Measurements from ENCODE around the gene ITGA8. TPM values are rescaled to one million over a fixed set of nuclear protein-coding genes. Genes with fewer than 3 reads are reported as not detected.

Gene ITGA8
- total and polyA plus RNA-seq, 2 of the 13 experiments (the other 11 are each of a cell fraction or from before 2014, with no cell fraction given), result not detected

GRCh38 chr10:15474671-15475070, 245.1 kb downstream of the ITGA8 start:
- ATAC-seq (no peak), FAIRE-seq (no peak), DNase-seq (ENCODE audit: low spot score) (no peak)
- ChIA-PET CTCF (ENCODE audit: low intra/inter-chr PET ratio, low total read pairs) (no interaction called here), POLR2A (no interaction called here)
- Histone ChIP-seq H3K4me1 (ENCODE audit: insufficient read depth, low read length) (no peaks in the 10 kb centered on the region), H3K36me3 (replicated peaks in 1 of 2; ENCODE audit: control insufficient read depth in 1 of 2, insufficient read depth in 2 of 2, low read length in 2 of 2) (no peaks in the 10 kb centered on the region), H3K79me2 (ENCODE audit: insufficient read depth, low read length) (no peaks in the 10 kb centered on the region), H3K9me3 (ENCODE audit: low read length) (no peaks in the 10 kb centered on the region), H3K27me3 (ENCODE audit: control insufficient read depth in 1 of 2, insufficient read depth in 2 of 2, low read length in 2 of 2) (peaks cover 5 to 27% of the 10 kb centered on the region in 2 experiments; a peak in 4 of 5 replicates), H3K9ac (ENCODE audit: insufficient read depth, low read depth, low read length) (no peak overlapping the region), H3K27ac (ENCODE audit: extremely low read length, insufficient read depth, low read length) (no peak overlapping the region), H2AFZ (ENCODE audit: low read length) (no peak overlapping the region), H3K4me3 (replicated peaks in 1 of 3; ENCODE audit: insufficient read depth in 1 of 3, low read depth in 2 of 3, low read length in 3 of 3) (no peak overlapping the region), H3K4me2 (ENCODE audit: low read depth, low read length) (no peak overlapping the region), H4K20me1 (ENCODE audit: insufficient read depth, low read length) (no peaks in the 10 kb centered on the region)
- BruUV-seq (replicated peaks), result no TSS peak
- in situ Hi-C loops (cut with HindIII; ENCODE audit: extremely low pct_ligation_motif_present, low pct_unique_long_range_greater_than_20kb) (no loop called here), intact Hi-C loops (cut with micrococcal nuclease; ENCODE audit: unreplicated experiment) (no loop called here)
- WGBS (ENCODE audit: low lambda C conversion rate), result 4% methylated on average over 2 of the region's 2 CpGs
- TF ChIP-seq, protein P1, sequence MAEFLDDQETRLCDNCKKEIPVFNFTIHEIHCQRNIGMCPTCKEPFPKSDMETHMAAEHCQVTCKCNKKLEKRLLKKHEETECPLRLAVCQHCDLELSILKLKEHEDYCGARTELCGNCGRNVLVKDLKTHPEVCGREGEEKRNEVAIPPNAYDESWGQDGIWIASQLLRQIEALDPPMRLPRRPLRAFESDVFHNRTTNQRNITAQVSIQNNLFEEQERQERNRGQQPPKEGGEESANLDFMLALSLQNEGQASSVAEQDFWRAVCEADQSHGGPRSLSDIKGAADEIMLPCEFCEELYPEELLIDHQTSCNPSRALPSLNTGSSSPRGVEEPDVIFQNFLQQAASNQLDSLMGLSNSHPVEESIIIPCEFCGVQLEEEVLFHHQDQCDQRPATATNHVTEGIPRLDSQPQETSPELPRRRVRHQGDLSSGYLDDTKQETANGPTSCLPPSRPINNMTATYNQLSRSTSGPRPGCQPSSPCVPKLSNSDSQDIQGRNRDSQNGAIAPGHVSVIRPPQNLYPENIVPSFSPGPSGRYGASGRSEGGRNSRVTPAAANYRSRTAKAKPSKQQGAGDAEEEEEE (CRISPR knock-in tag; IDR thresholded peaks at IDR 0.05; ENCODE audit: borderline replicate concordance), result no peak

- WGBS (ENCODE audit: low lambda C conversion rate), result 3% methylated on average over 5 of the region's 5 CpGs
- H3K9me3 ChIP-seq (ENCODE audit: low read length), result no peaks in the 10 kb centered on the region
- ChIA-PET POLR2A (no interaction called here), CTCF (ENCODE audit: low intra/inter-chr PET ratio, low total read pairs) (no interaction called here)
- H3K36me3 ChIP-seq (replicated peaks in 1 of 2; ENCODE audit: control insufficient read depth in 1 of 2, insufficient read depth in 2 of 2, low read length in 2 of 2), result no peaks in the 10 kb centered on the region
- intact Hi-C loops (cut with micrococcal nuclease; ENCODE audit: unreplicated experiment) (no loop called here), in situ Hi-C loops (cut with HindIII; ENCODE audit: extremely low pct_ligation_motif_present, low pct_unique_long_range_greater_than_20kb) (no loop called here)
- no peak overlapping the region for H3K27ac ChIP-seq (ENCODE audit: extremely low read length, insufficient read depth, low read length)
- H3K4me2 ChIP-seq (ENCODE audit: low read depth, low read length), result no peak overlapping the region
- no peaks in the 10 kb centered on the region for H3K4me1 ChIP-seq (ENCODE audit: insufficient read depth, low read length)
- H3K4me3 ChIP-seq (replicated peaks in 1 of 3; ENCODE audit: insufficient read depth in 1 of 3, low read depth in 2 of 3, low read length in 3 of 3), result no peak overlapping the region
- ATAC-seq (no peak), FAIRE-seq (no peak), DNase-seq (ENCODE audit: low spot score) (no peak)
- H4K20me1 ChIP-seq (ENCODE audit: insufficient read depth, low read length), result no peaks in the 10 kb centered on the region
- H3K27me3 ChIP-seq (ENCODE audit: control insufficient read depth in 1 of 2, insufficient read depth in 2 of 2, low read length in 2 of 2), result peaks cover 5 to 27% of the 10 kb centered on the region in 2 experiments; a peak in 4 of 5 replicates
- BruUV-seq (replicated peaks), result no TSS peak
- no peaks in the 10 kb centered on the region for H3K79me2 ChIP-seq (ENCODE audit: insufficient read depth, low read length)
- no peak overlapping the region for H2AFZ ChIP-seq (ENCODE audit: low read length)
- H3K9ac ChIP-seq (ENCODE audit: insufficient read depth, low read depth, low read length), result no peak overlapping the region
- TF ChIP-seq RFXAP (CRISPR knock-in tag; IDR thresholded peaks at IDR 0.05; ENCODE audit: borderline replicate concordance) (no peak), ZNF264 (CRISPR knock-in tag; IDR thresholded peaks at IDR 0.05) (no peak), GMEB2 (CRISPR knock-in tag; IDR thresholded peaks at IDR 0.05; ENCODE audit: low read depth) (no peak), PTBP1 (IDR thresholded peaks at IDR 0.05; ENCODE audit: low read depth, low read length, poor library complexity, severe bottlenecking) (no peak), FOXA3 (CRISPR knock-in tag; IDR thresholded peaks at IDR 0.05) (no peak), ZFP37 (CRISPR knock-in tag; IDR thresholded peaks at IDR 0.05; ENCODE audit: borderline replicate concordance) (no peak), MEIS2 (CRISPR knock-in tag; IDR thresholded peaks at IDR 0.05) (no peak), NONO (IDR thresholded peaks at IDR 0.05) (no peak), NONO (CRISPR knock-in tag; conservative IDR thresholded peaks at IDR 0.05) (no peak)
Measured at GRCh38 chr10:15473396-15473767, 246.3 kb downstream of the ITGA8 start.

All from HepG2 (cell line).